ENCODE data around the gene CCNJL. TPM values are rescaled to one million over a fixed set of nuclear protein-coding genes. Genes with fewer than 3 reads are reported as not detected.

The CCNJL gene
- total and polyA plus RNA-seq, 2 experiments from 2014 or later = 28.4 to 29.2 TPM

DNA sequence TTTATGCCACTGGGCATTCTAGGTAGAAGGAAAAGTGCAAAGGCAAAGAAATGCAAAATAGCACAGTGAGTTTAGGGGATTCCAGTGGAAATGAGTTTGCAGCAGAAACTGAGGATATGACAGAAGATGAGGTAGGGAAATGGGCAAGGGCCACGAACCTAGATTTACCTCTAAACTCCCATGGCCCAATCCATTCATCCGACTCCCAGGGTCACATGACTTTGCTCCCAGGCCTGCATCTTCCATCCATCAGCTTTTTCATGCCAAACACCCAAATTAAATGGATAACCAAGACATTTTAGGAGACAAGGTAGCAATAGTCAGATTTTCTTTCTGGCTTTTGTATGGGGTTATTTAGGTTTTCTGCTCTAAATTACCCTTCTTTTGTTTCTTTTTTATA, 105.3 kb downstream of the CCNJL start (continued):
- no peak for TF ChIP-seq JUNB (IDR thresholded peaks at IDR 0.05; ENCODE audit: unreplicated experiment)
- TF ChIP-seq, protein P1, sequence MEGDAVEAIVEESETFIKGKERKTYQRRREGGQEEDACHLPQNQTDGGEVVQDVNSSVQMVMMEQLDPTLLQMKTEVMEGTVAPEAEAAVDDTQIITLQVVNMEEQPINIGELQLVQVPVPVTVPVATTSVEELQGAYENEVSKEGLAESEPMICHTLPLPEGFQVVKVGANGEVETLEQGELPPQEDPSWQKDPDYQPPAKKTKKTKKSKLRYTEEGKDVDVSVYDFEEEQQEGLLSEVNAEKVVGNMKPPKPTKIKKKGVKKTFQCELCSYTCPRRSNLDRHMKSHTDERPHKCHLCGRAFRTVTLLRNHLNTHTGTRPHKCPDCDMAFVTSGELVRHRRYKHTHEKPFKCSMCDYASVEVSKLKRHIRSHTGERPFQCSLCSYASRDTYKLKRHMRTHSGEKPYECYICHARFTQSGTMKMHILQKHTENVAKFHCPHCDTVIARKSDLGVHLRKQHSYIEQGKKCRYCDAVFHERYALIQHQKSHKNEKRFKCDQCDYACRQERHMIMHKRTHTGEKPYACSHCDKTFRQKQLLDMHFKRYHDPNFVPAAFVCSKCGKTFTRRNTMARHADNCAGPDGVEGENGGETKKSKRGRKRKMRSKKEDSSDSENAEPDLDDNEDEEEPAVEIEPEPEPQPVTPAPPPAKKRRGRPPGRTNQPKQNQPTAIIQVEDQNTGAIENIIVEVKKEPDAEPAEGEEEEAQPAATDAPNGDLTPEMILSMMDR (conservative IDR thresholded peaks at IDR 0.05; ENCODE audit: low read depth in 2 of 2) = no peak

Small RNAs within 50 kb of the gene (small RNA-seq; reads per million reads assigned to genes)
- gene AC112191.3 (ENCODE audit: low replicate concordance) = not detected

Other genes starting within 250 kb of the CCNJL start
- gene PWWP2A, start 193.1 kb downstream of the CCNJL start, total RNA-seq (2014; rRNA removed; shearing (Covaris generic)) = 60.5 and 81.6 TPM in 2 replicates
- 48.7 and 51.5 TPM in 2 replicates for gene PWWP2A, start 193.1 kb downstream of the CCNJL start, polyA plus RNA-seq (2016; fragmentation: Nextera tagmentation; extraction: Ambion mirVana)
- gene FABP6, start 83.1 kb downstream of the CCNJL start, total RNA-seq (2014; rRNA removed; shearing (Covaris generic)) = 1.7 and 2.2 TPM in 2 replicates
- gene FABP6, start 83.1 kb downstream of the CCNJL start, polyA plus RNA-seq (2016; fragmentation: Nextera tagmentation; extraction: Ambion mirVana) = 7.5 and 9.7 TPM in 2 replicates
- 0.27 and 0.56 TPM in 2 replicates for gene C1QTNF2, start 58.1 kb upstream of the CCNJL start, total RNA-seq (2014; rRNA removed; shearing (Covaris generic))
- 0.61 and 0.92 TPM in 2 replicates for gene C1QTNF2, start 58.1 kb upstream of the CCNJL start, polyA plus RNA-seq (2016; fragmentation: Nextera tagmentation; extraction: Ambion mirVana)
- gene FAM200C, start 87.5 kb upstream of the CCNJL start, total RNA-seq (2014; rRNA removed; shearing (Covaris generic)) = 6.9 and 7.4 TPM in 2 replicates
- 3.3 and 4.6 TPM in 2 replicates for gene FAM200C, start 87.5 kb upstream of the CCNJL start, polyA plus RNA-seq (2016; fragmentation: Nextera tagmentation; extraction: Ambion mirVana)
- 27.0 and 33.2 TPM in 2 replicates for gene SLU7, start 106.5 kb upstream of the CCNJL start, total RNA-seq (2014; rRNA removed; shearing (Covaris generic))
- 31.1 and 47.5 TPM in 2 replicates for gene SLU7, start 106.5 kb upstream of the CCNJL start, polyA plus RNA-seq (2016; fragmentation: Nextera tagmentation; extraction: Ambion mirVana)
- gene PTTG1, start 109.3 kb upstream of the CCNJL start, total RNA-seq (2014; rRNA removed; shearing (Covaris generic)) = 229 and 394 TPM in 2 replicates
- gene PTTG1, start 109.3 kb upstream of the CCNJL start, polyA plus RNA-seq (2016; fragmentation: Nextera tagmentation; extraction: Ambion mirVana) = 579 and 620 TPM in 2 replicates